RWPE1 (cell line): ENCODE measurements around the gene FHOD3.

Source experiments
- CTCF ChIA-PET: fragments of 350-600 bp; sonication (Branson Sonifier 250); formaldehyde crosslinking; extraction: SDS; loops from one replicate; lab custom pipeline; 2021; lab: Yijun Ruan, JAX
- POLR2A ChIA-PET: fragments of 400-600 bp; formaldehyde crosslinking; extraction: SDS; loops from one replicate; lab custom pipeline; 2020; ENCODE audit warnings: antibody characterized with exemption; ENCODE audit not compliant: low non-redundant PET; lab: Yijun Ruan, JAX
- DNase-seq: peaks from one replicate; pipeline ENCODE4 v3.0.0; 2012; ENCODE audit warnings: low spot score
- H3K27ac ChIP-seq: fragments of 450-650 bp; 2 replicates; pipeline ENCODE4 v1.5.1; 2017
- CTCF ChIP-seq: fragments of 450-650 bp; conservative IDR thresholded peaks from 2 replicates; pipeline ENCODE4 v1.5.1; 2017; ENCODE audit warnings: low read depth, mild to moderate bottlenecking

Gene FHOD3

GRCh38 chr18:36348331-36348730, 50.8 kb downstream of the FHOD3 start:
- DNase-seq = no peak
- no peak for TF ChIP-seq CTCF
- ChIA-PET POLR2A (no interaction called here), CTCF (no interaction called here)
- H3K27ac ChIP-seq = no peak overlapping the region

GRCh38 chr18:36348971-36349417, 51.5 kb downstream of the FHOD3 start:
- no peak for DNase-seq
- H3K27ac ChIP-seq = no peak overlapping the region
- CTCF ChIA-PET = no interaction called here
- TF ChIP-seq CTCF = no peak
- POLR2A ChIA-PET = no interaction called here

GRCh38 chr18:36349552-36349951, 52.0 kb downstream of the FHOD3 start:
- H3K27ac ChIP-seq = no peak overlapping the region
- DNase-seq = no peak
- CTCF ChIA-PET = no interaction called here
- no peak for TF ChIP-seq CTCF
- POLR2A ChIA-PET = no interaction called here

GRCh38 chr18:36350251-36350651, 52.7 kb downstream of the FHOD3 start:
- TF ChIP-seq CTCF = no peak
- ChIA-PET POLR2A (no interaction called here), CTCF (no interaction called here)
- no peak overlapping the region for H3K27ac ChIP-seq
- no peak for DNase-seq

GRCh38 chr18:36350839-36351469, 53.4 kb downstream of the FHOD3 start:
- ChIA-PET CTCF (no interaction called here), POLR2A (no interaction called here)
- H3K27ac ChIP-seq = no peak overlapping the region
- no peak for TF ChIP-seq CTCF
- no peak for DNase-seq

- ChIA-PET POLR2A (no interaction called here), CTCF (interaction anchor here (0.5 kb wide), 1 partner anchor 18 kb away, joined by 3 read pairs; no protein-coding TSS in a partner anchor)
- no peak for TF ChIP-seq CTCF
- peak; percentile 35 for DNase-seq
- no peak overlapping the region for H3K27ac ChIP-seq
These were observed 54.9 kb downstream of the FHOD3 start for GRCh38 chr18:36352384-36352783.
